Right atrium auricular region (tissue), 2 donors: ENCODE data around the gene DLG4. TPM values are rescaled to one million over a fixed set of nuclear protein-coding genes. Genes with fewer than 3 reads are reported as not detected.

Source experiments
- DNase-seq: peaks from one replicate; pipeline ENCODE4 v3.0.0-alpha.2; 2019; ENCODE audit warnings: low spot score
- H3K27ac ChIP-seq, 2 donors: fragments of 200-600 bp; sonication (generic); 1 replicate in 1 of 2; 2 replicates in 1 of 2; pipeline ENCODE4 v1.5.1; 2016 to 2019
- H3K27me3 ChIP-seq, 2 donors: fragments of 200-600 bp; sonication (generic); one replicate each; pipeline versions ENCODE4 v1.5.1 to v1.6.0; 2017 to 2019
- H3K36me3 ChIP-seq: fragments of 200-600 bp; sonication (generic); one replicate; pipeline ENCODE4 v1.5.1; 2016
- H3K4me1 ChIP-seq, 2 donors: fragments of 200-600 bp; sonication (generic); one replicate each; pipeline versions ENCODE4 v1.5.1 to v1.6.0; 2017 to 2019
- H3K4me3 ChIP-seq, 2 donors: fragments of 200-600 bp; sonication (generic); 1 replicate in 1 of 2; 2 replicates in 1 of 2; pipeline ENCODE4 v1.5.1; 2017 to 2019; ENCODE audit warnings: mild to moderate bottlenecking in 1 of 2, moderate library complexity in 1 of 2
- H3K9me3 ChIP-seq, 2 donors: fragments of 200-600 bp; sonication (generic); one replicate each; pipeline ENCODE4 v1.5.1; 2019
- total RNA-seq, 2 donors: library from RNA; depleted of rRNA; stranded (reverse); fragments of >200 nt; gene quantifications; one replicate each; pipeline ENCODE4 v1.1.0, GENCODE V29; 2016
- TF ChIP-seq, protein P1 (sequence below), 2 donors: fragments of 200-600 bp; sonication (generic); IDR thresholded peaks; one replicate each; pipeline ENCODE4 v1.5.1; 2019; ENCODE audit warnings: antibody characterized with exemption in 2 of 2

Gene DLG4
- total RNA-seq, 2 donors from 2014 or later = 15.1 to 33.4 TPM

GRCh38 chr17:7229504-7229903, 9.9 kb upstream of the DLG4 start:
- DNase-seq = no peak
- TF ChIP-seq, protein P1, sequence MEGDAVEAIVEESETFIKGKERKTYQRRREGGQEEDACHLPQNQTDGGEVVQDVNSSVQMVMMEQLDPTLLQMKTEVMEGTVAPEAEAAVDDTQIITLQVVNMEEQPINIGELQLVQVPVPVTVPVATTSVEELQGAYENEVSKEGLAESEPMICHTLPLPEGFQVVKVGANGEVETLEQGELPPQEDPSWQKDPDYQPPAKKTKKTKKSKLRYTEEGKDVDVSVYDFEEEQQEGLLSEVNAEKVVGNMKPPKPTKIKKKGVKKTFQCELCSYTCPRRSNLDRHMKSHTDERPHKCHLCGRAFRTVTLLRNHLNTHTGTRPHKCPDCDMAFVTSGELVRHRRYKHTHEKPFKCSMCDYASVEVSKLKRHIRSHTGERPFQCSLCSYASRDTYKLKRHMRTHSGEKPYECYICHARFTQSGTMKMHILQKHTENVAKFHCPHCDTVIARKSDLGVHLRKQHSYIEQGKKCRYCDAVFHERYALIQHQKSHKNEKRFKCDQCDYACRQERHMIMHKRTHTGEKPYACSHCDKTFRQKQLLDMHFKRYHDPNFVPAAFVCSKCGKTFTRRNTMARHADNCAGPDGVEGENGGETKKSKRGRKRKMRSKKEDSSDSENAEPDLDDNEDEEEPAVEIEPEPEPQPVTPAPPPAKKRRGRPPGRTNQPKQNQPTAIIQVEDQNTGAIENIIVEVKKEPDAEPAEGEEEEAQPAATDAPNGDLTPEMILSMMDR (IDR thresholded peaks at IDR 0.05) = no peak

GRCh38 chr17:7228920-7229319, 9.3 kb upstream of the DLG4 start:
- H3K27ac ChIP-seq = no peak overlapping the region
- no peak overlapping the region for H3K4me3 ChIP-seq
- DNase-seq = no peak
- no peaks in the 10 kb centered on the region for H3K27me3 ChIP-seq
- peaks cover 63% of the 10 kb centered on the region for H3K36me3 ChIP-seq
- H3K9me3 ChIP-seq = no peaks in the 10 kb centered on the region
- TF ChIP-seq, protein P1 (IDR thresholded peaks at IDR 0.05) = no peak
- peaks cover 0 to 29% of the 10 kb centered on the region in 2 donors for H3K4me1 ChIP-seq

More at GRCh38 chr17:7229504-7229903, 9.9 kb upstream of the DLG4 start:
- Histone ChIP-seq H3K27me3 (no peaks in the 10 kb centered on the region), H3K27ac (no peak overlapping the region), H3K36me3 (peaks cover 57% of the 10 kb centered on the region), H3K9me3 (no peaks in the 10 kb centered on the region), H3K4me3 (no peak overlapping the region), H3K4me1 (peaks cover 0 to 23% of the 10 kb centered on the region in 2 donors)

DNA sequence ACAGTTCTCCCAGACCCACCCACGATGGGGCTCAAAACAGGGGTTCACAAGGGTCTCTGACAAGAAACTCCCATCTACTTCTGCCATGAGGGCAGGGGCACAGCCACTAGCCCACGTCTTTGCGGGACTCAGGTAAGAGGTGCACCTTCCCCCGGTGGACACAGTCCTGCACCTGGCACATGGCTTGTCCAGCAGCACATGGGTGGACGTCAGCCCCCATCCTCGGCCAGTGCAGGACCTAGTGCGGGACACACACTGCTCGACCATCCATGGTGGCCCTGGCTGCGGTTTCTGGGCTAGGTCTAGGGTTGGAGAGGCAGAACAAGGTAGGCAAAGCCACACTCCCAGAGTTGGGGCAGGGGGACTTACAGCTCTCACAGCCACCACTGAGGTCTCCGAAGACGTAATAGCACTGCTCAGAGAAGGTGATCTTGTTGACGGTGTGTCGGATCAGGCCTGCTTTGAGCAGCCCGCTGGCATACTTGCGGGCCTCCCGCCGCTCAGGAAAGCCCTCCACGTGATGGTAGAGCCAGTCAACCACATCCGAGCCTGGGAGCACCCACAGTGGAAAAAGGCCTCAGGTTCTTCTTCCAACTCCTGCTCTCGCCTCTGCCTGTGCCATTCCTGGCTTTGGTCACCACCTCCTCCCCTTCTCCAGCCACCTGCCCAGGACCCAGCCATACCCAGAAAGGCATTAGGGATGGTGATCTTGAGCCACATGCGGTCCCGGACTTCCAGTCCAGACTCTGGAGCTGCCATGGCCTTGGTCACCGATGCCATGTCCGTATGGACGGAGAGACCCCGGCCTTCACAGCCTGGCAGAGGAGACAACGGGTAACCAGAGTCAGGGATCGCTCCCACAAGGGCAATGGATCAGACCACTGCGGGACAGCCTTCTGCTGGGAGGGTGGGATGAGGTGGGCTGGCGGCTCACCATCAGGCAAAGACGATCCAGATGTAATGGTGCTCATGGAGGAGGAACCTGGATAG, 7.4 kb upstream of the DLG4 start:
- TF ChIP-seq, protein P1 (IDR thresholded peaks at IDR 0.05) = no peak
- DNase-seq = no peak
- Histone ChIP-seq H3K4me3 (no peak overlapping the region), H3K9me3 (no peaks in the 10 kb centered on the region), H3K4me1 (peaks cover 0 to 19% of the 10 kb centered on the region in 2 donors), H3K27me3 (no peaks in the 10 kb centered on the region), H3K36me3 (peaks cover 82% of the 10 kb centered on the region), H3K27ac (no peak overlapping the region)

DNA sequence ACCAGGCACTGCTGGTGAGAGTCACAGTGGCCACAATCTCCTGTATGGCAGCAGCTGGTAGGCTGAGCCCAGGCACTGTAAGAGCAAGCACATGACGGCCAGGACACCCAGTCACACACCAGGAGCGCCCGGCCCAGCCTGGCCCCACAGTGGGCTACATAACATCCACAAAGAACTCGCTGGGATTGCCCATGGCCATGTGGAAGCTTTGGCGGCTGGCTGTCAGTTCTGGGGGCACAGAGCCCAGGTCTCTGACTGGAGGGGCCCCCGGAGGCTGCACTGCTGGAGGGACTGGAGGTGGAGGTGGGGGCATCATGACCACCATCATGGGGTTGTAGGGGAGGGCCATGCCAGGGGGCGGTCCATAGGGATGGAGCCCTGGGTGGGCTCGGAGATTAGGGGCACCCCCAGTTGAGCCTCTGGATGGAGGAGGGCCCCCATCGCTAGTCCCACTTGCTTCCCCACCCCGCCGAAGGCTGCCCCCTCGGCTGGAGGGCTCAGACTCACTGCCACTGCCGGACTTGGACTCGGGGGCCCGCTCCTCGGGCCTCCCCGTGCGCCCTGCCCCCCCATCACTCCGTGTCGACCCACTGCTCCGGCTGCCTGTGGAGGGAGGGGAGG, 6.2 kb upstream of the DLG4 start:
- H3K4me1 ChIP-seq = peaks cover 0 to 28% of the 10 kb centered on the region in 2 donors
- H3K27ac ChIP-seq = no peak overlapping the region
- H3K27me3 ChIP-seq = no peaks in the 10 kb centered on the region
- DNase-seq = no peak
- H3K36me3 ChIP-seq = peaks cover 93% of the 10 kb centered on the region
- TF ChIP-seq, protein P1 (IDR thresholded peaks at IDR 0.05) = no peak
- no peaks in the 10 kb centered on the region for H3K9me3 ChIP-seq
- H3K4me3 ChIP-seq = no peak overlapping the region

DNA sequence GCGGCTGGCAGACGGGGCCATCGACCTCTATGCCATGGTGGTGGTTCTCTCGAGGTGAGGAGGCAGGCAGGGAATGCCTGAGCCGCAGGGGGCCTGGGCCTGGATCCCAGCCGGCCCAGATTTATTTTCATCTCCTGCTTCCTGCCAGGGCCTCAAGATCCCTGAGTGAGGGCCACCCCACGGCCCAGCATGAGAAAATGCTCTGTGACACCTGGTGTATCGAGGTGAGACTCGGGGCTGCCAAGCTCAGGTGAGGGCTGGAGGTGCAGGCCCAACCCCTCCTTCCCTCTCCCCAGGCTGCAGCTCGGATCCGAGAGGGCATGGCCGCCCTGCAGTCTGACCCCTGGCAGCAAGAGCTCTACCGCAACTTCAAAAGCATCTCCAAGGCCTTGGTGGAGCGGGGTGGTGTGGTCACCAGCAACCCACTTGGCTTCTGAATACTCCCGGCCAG, 5.0 kb upstream of the DLG4 start:
- Histone ChIP-seq H3K36me3 (peaks cover 86% of the 10 kb centered on the region), H3K4me1 (peaks cover 0 to 34% of the 10 kb centered on the region in 2 donors), H3K27me3 (no peaks in the 10 kb centered on the region), H3K27ac (no peak overlapping the region), H3K9me3 (no peaks in the 10 kb centered on the region), H3K4me3 (no peak overlapping the region)
- no peak for DNase-seq
- TF ChIP-seq, protein P1 (IDR thresholded peaks at IDR 0.05) = no peak
